GM12801 (cell line): ENCODE data around the gene IKZF4.

ENCODE experiments used
- CTCF ChIP-seq: IDR thresholded peaks from one replicate; pipeline ENCODE4 v1.5.1; 2011; ENCODE audit warnings: control low read depth; ENCODE audit not compliant: insufficient read length; ENCODE audit errors: extremely low read depth

IKZF4 gene

GRCh38 chr12:56081393-56082347, 60.8 kb downstream of the IKZF4 start:
- no peak for TF ChIP-seq CTCF

- no peak for TF ChIP-seq CTCF
Measured at GRCh38 chr12:56082382-56082781, 61.5 kb downstream of the IKZF4 start.

GRCh38 chr12:56082967-56083366, 62.1 kb downstream of the IKZF4 start:
- TF ChIP-seq CTCF, result no peak

GRCh38 chr12:56084958-56085543, 64.2 kb downstream of the IKZF4 start:
- no peak for TF ChIP-seq CTCF

GRCh38 chr12:56086096-56086495, 65.3 kb downstream of the IKZF4 start:
- TF ChIP-seq CTCF, result no peak

GRCh38 chr12:56086608-56087007, 65.8 kb downstream of the IKZF4 start:
- no peak for TF ChIP-seq CTCF

- no peak for TF ChIP-seq CTCF
Measured at GRCh38 chr12:56087220-56087619, 66.4 kb downstream of the IKZF4 start.
